ENCODE results near the gene FIG4. TPM values are rescaled to one million over a fixed set of nuclear protein-coding genes. Genes with fewer than 3 reads are reported as not detected.

Gene FIG4
- total RNA-seq, 1 experiment from 2014 or later = 15.7 TPM

- intact Hi-C loops (cut with micrococcal nuclease) = no loop called here
Observed at GRCh38 chr6:109787312-109787711, 96.2 kb downstream of the FIG4 start.

More at GRCh38 chr6:109787312-109787711, 96.2 kb downstream of the FIG4 start:
- Histone ChIP-seq H3K9me3 (ENCODE audit: control insufficient read depth in 1 of 2, insufficient read depth in 1 of 2, low read depth in 1 of 2, low read length in 2 of 2) (no peaks in the 10 kb centered on the region), H3K4me1 (ENCODE audit: control insufficient read depth in 1 of 2, insufficient read depth in 2 of 2, low read length in 2 of 2) (no peaks in the 10 kb centered on the region), H4K20me1 (ENCODE audit: insufficient read depth) (no peaks in the 10 kb centered on the region), H3K9me2 (ENCODE audit: insufficient read depth) (no peaks in the 10 kb centered on the region), H3K4me3 (replicated peaks in 1 of 2; ENCODE audit: low read depth in 1 of 2, low read length in 2 of 2) (no peak overlapping the region), H3K27me3 (ENCODE audit: insufficient read depth, low read length) (no peaks in the 10 kb centered on the region), H2AFZ (ENCODE audit: low read depth, low read length, poor library complexity, severe bottlenecking) (no peak overlapping the region), H3K36me3 (ENCODE audit: control insufficient read depth in 1 of 2, insufficient read depth in 2 of 2, low read length in 2 of 2) (no peaks in the 10 kb centered on the region), H3K27ac (ENCODE audit: low read depth, low read length) (no peak overlapping the region), H3K4me2 (ENCODE audit: low read length) (no peak overlapping the region), H3K79me2 (ENCODE audit: insufficient read depth, low read length) (no peaks in the 10 kb centered on the region), H3K9ac (ENCODE audit: low read length) (no peak overlapping the region)
- ChIA-PET POLR2A (no interaction called here), CTCF (no interaction called here), RAD21 (ENCODE audit: low non-redundant PET in 1 of 2, low total read pairs in 2 of 2, uncharacterized antibody in 2 of 2, unreplicated experiment in 2 of 2) (no interaction called here)
- DNase-seq (ENCODE audit: low read depth, low spot score) = no peak
- TF ChIP-seq ATF3 (IDR thresholded peaks at IDR 0.05) (no peak), RAD21 (IDR thresholded peaks at IDR 0.05; ENCODE audit: low read depth) (no peak), ZBTB33 (IDR thresholded peaks at IDR 0.05; ENCODE audit: extremely low read depth, insufficient replicate concordance, low read length) (no peak), SP1 (IDR thresholded peaks at IDR 0.05; ENCODE audit: low read depth) (no peak), ELF1 (IDR thresholded peaks at IDR 0.05; ENCODE audit: borderline replicate concordance, low read depth) (no peak), EZH2phosphoT487 (IDR thresholded peaks at IDR 0.05; ENCODE audit: borderline replicate concordance) (no peak), ZFX (IDR thresholded peaks at IDR 0.05) (no peak), CBX3 (IDR thresholded peaks at IDR 0.05; ENCODE audit: low read depth) (no peak), SIN3A (IDR thresholded peaks at IDR 0.05; ENCODE audit: low read depth) (no peak)
- BruUV-seq (replicated peaks) = no TSS peak
- ATAC-seq = no peak

Measured in HCT116 (cell line).